Inflammatory macrophage (primary cell): ENCODE measurements around the gene ABCB7.
"Not testable (repeated sequence)": the region's sequence is repeated elsewhere in the genome, so short reads cannot be mapped to it uniquely, and the experiment has no call there.

ENCODE experiments used
- DNase-seq, 2 donors: peaks; one replicate each; pipeline ENCODE4 v3.0.0-alpha.2; 2020 to 2022

Gene ABCB7

DNA sequence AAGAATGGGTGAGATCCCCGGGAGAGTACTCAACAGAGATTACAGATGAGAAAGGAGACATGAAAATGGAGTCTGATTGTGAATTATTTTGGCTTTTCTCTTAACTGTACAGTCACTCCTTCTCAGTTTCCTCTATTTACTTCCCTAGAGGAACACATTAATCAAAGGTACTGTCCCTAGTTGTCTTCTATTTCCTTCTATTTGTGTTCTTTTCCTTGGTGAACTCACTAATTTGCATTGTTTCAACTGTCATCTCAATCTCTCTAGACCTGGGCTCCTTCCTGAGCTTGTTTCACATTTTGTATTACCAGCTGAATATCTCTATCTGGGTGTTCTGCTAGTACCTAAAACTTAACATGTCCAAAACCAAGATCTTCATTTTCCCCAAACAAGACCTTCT, 59.8 kb downstream of the ABCB7 start:
- peak in 1 of 2 donors; percentile 22 for DNase-seq

DNA sequence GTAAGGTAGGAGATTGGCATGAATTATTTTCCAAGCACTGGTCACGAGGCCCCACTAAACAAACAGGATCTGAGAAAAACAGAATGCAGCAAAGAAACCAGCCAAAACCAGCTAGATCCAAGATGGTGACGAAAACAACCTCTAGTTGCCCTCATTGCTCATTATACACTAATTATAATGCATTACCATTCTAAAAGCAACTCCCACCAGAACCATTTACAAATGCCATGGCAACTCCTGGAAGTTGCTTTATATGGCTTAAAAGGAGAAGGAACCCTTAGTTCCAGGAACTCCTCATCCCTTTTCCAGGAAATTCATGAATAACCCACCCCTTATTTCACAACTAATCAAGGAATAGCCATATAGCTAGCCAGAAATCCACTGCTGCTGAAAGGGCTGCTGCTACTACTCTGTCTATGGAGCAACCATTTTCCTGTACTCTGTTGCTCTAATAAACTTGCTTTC, 69.3 kb downstream of the ABCB7 start:
- peak; percentile 39 to 81 for DNase-seq

DNA sequence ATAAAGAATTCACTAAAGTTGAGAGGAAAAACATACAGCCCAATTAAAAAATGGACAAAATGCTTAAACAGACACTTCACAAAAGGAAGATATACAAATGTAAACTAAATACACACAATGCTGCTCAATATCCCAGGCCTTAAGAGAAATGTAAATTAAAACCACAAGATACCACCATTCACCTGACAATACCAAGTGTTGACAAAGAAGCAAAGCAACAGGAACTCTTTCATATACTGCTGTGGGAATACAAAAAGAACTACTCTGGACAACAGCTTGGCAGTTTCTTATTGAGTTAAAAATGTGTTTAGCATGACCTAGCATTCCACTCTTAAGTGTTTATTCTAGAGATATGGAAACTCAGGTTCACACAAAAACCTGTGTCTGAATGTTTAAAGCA, 71.3 kb downstream of the ABCB7 start:
- no peak for DNase-seq

DNA sequence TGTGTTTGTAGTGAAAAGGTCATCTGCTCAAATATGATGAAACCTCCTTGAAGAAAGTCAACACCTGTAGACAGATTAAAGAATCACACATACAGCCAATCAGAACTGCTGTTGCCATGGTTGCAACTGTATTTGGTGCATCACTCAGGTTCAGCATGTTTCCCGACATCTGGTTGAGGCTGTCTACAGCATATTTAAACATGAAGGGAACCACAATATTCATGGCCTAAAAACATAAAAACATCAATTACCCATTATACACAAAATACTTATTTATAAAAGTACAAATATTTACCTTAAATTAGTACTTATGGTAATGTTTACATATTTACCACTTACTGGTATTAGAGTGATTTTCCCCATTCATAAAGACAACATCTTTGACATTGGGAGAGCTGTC, 79.7 kb downstream of the ABCB7 start:
- no peak for DNase-seq

DNA sequence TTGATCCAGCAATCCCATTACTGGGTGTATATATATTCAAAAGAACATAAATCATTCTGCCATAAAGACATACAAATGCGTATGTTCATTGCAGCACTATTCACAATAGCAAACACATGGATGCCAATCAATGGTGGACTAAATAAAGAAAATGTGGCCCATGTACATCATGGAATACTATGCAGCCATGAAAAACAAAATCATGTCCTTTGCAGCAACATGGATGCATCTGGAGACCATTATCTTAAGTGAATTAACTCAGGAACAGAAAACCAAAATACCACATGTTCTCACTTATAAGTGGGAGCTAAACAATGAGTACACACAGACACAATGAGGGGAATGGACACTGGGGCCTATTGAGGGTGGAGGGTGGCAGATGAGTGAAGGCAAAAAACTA, 81.6 kb downstream of the ABCB7 start:
- no peak for DNase-seq

DNA sequence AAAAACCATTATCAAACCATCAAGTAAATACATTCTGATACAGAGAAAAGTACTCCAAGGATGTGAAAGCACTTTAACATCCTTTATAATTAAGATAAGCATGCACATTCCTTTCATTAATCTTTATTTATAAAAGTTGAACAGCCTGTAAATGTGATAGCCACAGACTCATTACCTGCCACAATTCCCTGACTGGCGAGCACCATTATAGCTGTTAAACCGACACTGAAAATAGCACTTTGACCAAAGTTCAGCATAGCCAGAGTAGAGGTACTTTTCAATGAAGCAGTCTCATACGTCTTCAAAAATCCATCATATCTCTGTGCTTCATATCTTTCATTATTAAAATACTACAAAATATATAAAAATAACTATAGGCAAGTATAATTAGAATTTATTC, 84.7 kb downstream of the ABCB7 start:
- DNase-seq = no peak

DNA sequence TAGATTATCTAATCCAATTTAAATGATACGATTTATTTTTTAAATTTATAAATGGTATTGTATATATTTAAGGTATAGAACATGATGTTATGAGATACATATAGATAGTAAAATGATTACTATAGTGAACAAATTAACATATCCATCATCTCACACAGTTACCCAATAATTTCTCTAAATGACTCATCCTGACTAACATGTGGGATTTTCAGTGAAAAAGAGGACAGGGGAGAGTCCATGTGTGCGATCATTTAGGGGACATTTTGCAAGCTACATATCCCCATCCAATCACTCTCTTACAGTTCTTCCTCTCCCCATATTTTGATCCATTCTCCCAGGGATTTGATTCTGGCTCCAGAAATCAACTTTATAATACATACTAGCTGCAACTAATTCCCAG, 88.2 kb downstream of the ABCB7 start:
- DNase-seq = no peak

DNA sequence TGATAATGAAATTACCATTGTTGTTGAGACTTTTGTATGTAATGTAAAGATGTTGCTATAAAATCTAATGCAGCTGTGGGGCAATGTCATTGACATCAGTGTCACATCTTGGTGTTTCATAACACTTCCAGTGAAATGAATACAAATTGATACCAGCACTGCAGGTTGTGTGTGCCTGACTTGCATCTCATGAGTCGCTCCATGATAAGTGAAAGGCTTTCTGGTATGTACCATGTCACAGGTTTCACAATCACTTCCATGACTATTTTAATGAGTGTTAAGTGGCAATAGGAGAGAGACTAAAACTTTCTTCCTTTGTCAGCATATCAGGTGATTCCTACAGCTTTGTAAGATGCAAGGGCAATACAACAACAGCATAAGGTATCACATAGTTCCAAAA, 94.4 kb downstream of the ABCB7 start:
- DNase-seq = no peak

DNA sequence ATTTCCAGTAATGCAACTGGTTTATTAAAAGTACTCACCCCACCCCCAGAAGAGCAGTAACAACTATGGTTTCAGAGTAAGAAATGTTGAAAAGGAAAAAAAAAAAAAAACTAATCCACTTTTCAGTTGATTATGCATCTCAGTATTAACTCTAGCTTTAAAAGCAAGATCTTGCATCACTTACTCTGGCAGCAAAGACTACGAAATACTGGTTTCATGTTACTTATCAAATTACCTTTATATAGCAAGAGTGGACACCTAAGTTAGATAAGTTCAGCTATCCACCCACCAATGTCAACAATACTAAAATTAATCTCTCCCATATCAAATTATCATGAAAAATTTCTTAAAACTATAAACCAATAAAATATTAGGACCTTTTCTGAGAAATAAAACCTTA, 105.0 kb downstream of the ABCB7 start:
- DNase-seq = no peak

DNA sequence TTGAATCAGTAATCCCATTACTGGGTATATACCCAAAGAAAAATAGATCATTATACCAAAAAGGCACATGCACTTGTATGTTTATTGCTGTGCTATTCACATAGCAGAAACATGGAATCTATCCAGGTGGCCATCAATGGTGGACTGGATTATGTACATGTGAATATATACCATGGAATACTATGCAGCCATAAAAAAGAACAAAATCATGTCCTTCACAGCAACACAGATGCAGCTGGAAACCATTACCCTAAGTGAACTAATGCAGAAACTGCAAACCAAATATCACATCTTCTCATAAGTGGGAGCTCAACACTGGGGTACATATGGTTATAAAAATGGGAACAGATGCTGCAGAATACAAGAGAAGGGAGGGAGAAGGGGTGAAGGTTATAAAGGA, 110.7 kb downstream of the ABCB7 start:
- DNase-seq = no peak

DNA sequence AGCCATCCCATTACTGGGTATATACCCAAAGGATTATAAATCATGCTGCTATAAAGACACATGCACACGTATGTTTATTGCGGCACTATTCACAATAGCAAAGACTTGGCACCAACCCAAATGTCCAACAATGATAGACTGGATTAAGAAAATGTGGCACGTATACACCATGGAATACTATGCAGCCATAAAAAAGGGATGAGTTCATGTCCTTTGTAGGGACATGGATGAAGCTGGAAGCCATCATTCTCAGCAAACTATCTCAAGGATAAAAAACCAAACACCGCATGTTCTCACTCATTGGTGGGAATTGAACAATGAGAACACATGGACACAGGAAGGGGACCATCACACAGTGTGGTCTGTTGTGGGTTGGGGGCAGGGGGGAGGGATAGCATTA, 111.9 kb downstream of the ABCB7 start:
- not testable (repeated sequence) for DNase-seq

DNA sequence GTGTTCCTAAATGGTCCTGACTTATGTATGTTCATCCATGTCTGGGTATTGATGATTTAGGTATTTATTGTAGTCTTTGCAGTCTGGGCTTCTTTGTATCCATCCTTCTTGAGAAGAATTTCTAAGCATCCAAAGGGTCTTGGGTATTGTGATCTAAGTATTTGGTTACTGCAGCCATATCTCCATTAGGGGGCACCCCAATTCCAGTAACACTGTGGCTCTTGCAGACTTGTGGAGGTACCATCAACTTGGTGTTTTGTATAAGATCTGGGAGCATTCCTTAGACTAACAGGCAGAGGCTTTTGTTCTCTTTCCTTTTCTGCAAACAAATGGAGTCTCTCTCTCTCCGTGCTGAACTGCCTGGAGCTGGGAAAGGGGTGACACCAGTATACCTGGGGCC, 117.2 kb downstream of the ABCB7 start:
- no peak for DNase-seq
